GM19239 (cell line): ENCODE results near the gene CARD16.

Experiments
- DNase-seq: peaks from one replicate; pipeline ENCODE4 v3.0.0; 2011; ENCODE audit warnings: low spot score; ENCODE audit not compliant: insufficient read length
- FAIRE-seq: peaks from 2 replicates; lab custom pipeline; 2011; peaks lifted over from hg19 to GRCh38; lab: Jason Lieb, UNC

Gene CARD16

GRCh38 chr11:105000167-105000566, 45.0 kb downstream of the CARD16 start:
- DNase-seq = no peak

DNA sequence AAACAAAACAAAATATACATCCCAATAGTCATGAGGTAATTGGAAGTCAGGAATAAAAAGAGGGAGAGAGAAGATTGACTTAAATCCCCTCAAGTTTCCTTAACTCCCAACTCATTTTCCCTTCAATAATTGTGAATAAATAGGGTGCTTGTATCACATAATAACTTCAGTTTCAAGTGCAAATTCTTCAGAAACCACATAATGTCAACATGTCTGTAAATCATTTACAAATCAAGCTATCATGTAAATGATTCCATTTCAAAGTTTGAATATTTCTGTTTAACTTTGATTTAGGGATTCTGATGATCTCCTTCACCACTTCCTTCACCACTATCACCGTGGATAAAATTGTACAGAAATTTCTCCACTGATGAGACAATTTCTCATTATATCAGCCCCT, 45.4 kb downstream of the CARD16 start:
- DNase-seq = no peak
- no peak for FAIRE-seq

More at GRCh38 chr11:105000167-105000566, 45.0 kb downstream of the CARD16 start:
- FAIRE-seq = no peak

GRCh38 chr11:104997288-104997687, 47.8 kb downstream of the CARD16 start:
- no peak for DNase-seq
- no peak for FAIRE-seq

- FAIRE-seq (no peak), DNase-seq (no peak)
Measured at GRCh38 chr11:104995001-104995408, 50.1 kb downstream of the CARD16 start.

DNA sequence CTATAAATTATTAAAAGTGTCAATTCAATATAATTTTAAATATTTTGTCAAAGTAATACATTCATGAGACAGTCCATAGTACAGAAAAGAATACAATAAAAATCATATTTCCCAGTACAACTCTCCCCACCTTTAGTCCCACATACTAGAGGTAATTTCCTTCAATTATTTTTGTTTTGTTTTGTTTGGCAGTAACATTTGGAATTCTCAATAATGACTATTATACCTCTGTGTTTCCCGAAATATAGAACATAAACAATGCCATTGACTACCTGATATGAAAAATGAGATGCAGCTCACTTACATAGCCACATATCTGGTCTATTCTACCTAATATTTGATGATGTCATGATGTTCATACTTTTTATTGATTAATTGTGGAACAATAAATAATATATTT, 52.4 kb downstream of the CARD16 start:
- FAIRE-seq = no peak
- no peak for DNase-seq

GRCh38 chr11:104991994-104992393, 53.1 kb downstream of the CARD16 start:
- DNase-seq (no peak), FAIRE-seq (no peak)
